ENCODE results near the gene CEMP1. TPM values are rescaled to one million over a fixed set of nuclear protein-coding genes. Genes with fewer than 3 reads are reported as not detected.

CEMP1 gene
- total RNA-seq, 1 experiment from 2014 or later = 0.15 TPM

DNA sequence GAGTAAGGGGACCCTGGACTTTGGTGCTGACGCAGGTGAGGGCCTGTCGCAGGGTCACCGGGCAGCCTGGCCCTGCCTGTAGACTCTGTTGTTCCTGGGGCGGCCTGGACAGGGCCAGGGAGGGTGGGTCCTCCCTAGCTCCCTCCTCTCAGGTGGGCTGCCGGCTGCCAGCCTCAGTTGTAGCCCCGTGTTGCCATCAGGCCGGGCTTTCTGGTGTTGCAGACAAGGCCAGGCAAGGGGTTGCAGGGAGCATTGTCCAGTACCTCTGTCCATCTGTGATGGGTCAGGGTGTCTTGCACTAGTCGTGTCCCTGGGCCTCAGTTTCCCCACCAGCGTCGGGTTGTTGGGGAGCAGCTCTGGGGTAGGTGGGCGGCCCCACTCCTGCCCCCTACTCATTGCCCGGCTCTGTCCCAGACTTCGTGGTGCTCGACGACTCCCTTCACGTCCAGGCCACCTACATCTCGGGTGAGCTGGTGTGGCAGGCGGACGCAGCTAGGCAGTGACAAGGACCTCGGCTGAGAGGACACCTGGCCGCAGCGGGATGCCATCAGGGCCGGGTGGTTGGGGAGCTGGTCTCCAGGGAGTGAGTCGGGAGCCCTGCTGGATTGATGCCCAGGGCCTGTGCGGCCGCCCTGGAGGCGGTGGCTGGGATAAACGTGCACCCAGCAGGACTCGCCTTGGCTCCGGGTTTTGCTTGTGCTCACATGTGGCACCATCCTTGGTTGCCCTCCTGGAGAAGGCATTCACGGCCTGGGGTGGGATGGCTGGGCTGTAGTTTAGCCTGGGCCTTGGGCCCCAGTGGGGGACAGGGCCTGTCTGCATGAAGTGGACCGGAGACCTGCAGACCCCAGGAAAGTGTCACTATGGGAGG, 1.9 kb downstream of the CEMP1 start:
- no peak overlapping the region for H3K4me3 Mint-ChIP-seq
- no peaks in the 10 kb centered on the region for H3K9me3 Mint-ChIP-seq
- peaks cover 8% of the 10 kb centered on the region; the same call in 1 of the 2 replicates for H3K27me3 Mint-ChIP-seq (ENCODE audit: low read depth)
- no peak overlapping the region for H3K27ac Mint-ChIP-seq
- ATAC-seq (no peak), DNase-seq (ENCODE audit: low spot score) (no peak)
- TF ChIP-seq GABPB1 (CRISPR knock-in tag; IDR thresholded peaks at IDR 0.05) (no peak), PRDM15 (CRISPR knock-in tag; IDR thresholded peaks at IDR 0.05) (peak; percentile 85)
- H3K36me3 Mint-ChIP-seq = peaks cover 6% of the 10 kb centered on the region
- POLR2A ChIA-PET = no interaction called here
- peaks cover 6% of the 10 kb centered on the region for H3K4me1 Mint-ChIP-seq
- CTCF ChIA-PET = interaction anchor here (1.1 kb wide), 2 partner anchors 18 to 28 kb away, joined by 3 to 4 read pairs; no protein-coding TSS in a partner anchor

- POLR2A ChIA-PET = no interaction called here
- TF ChIP-seq ZNF416 (CRISPR knock-in tag; IDR thresholded peaks at IDR 0.05) (no peak), CREB1 (CRISPR knock-in tag; IDR thresholded peaks at IDR 0.05) (no peak), AR (CRISPR knock-in tag; IDR thresholded peaks at IDR 0.05) (no peak), ZNF138 (CRISPR knock-in tag; conservative IDR thresholded peaks at IDR 0.05) (no peak), SOX15 (CRISPR knock-in tag; IDR thresholded peaks at IDR 0.05) (no peak), NR3C1 (CRISPR knock-in tag; conservative IDR thresholded peaks at IDR 0.05; ENCODE audit: low read depth) (no peak), USF2 (CRISPR knock-in tag; IDR thresholded peaks at IDR 0.05) (no peak), FOXJ3 (CRISPR knock-in tag; IDR thresholded peaks at IDR 0.05; ENCODE audit: borderline replicate concordance) (no peak), ZNF396 (CRISPR knock-in tag; IDR thresholded peaks at IDR 0.05; ENCODE audit: borderline replicate concordance) (no peak), NFATC4 (CRISPR knock-in tag; IDR thresholded peaks at IDR 0.05) (no peak), AFF4 (CRISPR knock-in tag; IDR thresholded peaks at IDR 0.05; ENCODE audit: borderline replicate concordance) (no peak)
- TF ChIP-seq, protein P1, sequence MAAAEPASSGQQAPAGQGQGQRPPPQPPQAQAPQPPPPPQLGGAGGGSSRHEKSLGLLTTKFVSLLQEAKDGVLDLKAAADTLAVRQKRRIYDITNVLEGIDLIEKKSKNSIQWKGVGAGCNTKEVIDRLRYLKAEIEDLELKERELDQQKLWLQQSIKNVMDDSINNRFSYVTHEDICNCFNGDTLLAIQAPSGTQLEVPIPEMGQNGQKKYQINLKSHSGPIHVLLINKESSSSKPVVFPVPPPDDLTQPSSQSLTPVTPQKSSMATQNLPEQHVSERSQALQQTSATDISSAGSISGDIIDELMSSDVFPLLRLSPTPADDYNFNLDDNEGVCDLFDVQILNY (CRISPR knock-in tag; IDR thresholded peaks at IDR 0.05) = no peak
- TF ChIP-seq, protein P2, sequence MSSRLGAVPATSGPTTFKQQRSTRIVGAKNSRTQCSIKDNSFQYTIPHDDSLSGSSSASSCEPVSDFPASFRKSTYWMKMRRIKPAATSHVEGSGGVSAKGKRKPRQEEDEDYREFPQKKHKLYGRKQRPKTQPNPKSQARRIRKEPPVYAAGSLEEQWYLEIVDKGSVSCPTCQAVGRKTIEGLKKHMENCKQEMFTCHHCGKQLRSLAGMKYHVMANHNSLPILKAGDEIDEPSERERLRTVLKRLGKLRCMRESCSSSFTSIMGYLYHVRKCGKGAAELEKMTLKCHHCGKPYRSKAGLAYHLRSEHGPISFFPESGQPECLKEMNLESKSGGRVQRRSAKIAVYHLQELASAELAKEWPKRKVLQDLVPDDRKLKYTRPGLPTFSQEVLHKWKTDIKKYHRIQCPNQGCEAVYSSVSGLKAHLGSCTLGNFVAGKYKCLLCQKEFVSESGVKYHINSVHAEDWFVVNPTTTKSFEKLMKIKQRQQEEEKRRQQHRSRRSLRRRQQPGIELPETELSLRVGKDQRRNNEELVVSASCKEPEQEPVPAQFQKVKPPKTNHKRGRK (CRISPR knock-in tag; IDR thresholded peaks at IDR 0.05; ENCODE audit: borderline replicate concordance) = no peak
Measured at GRCh38 chr16:2528161-2529060, 2.8 kb downstream of the CEMP1 start.

More at GRCh38 chr16:2528161-2529060, 2.8 kb downstream of the CEMP1 start:
- ATAC-seq (no peak), DNase-seq (ENCODE audit: low spot score) (no peak)
- H3K9me3 Mint-ChIP-seq = no peaks in the 10 kb centered on the region
- peaks cover 9% of the 10 kb centered on the region for H3K4me1 Mint-ChIP-seq
- no peak overlapping the region for H3K4me3 Mint-ChIP-seq
- CTCF ChIA-PET = interaction anchor here (1.1 kb wide), 2 partner anchors 17 to 27 kb away, joined by 3 to 4 read pairs; no protein-coding TSS in a partner anchor
- H3K27ac Mint-ChIP-seq = no peak overlapping the region
- peaks cover 8% of the 10 kb centered on the region for H3K36me3 Mint-ChIP-seq
- no peaks in the 10 kb centered on the region for H3K27me3 Mint-ChIP-seq (ENCODE audit: low read depth)
